Measurements from ENCODE around the gene CCRL2. TPM values are rescaled to one million over a fixed set of nuclear protein-coding genes. Genes with fewer than 3 reads are reported as not detected.

The CCRL2 gene
- total RNA-seq, 1 donor from 2014 or later, result 1.6 TPM

DNA sequence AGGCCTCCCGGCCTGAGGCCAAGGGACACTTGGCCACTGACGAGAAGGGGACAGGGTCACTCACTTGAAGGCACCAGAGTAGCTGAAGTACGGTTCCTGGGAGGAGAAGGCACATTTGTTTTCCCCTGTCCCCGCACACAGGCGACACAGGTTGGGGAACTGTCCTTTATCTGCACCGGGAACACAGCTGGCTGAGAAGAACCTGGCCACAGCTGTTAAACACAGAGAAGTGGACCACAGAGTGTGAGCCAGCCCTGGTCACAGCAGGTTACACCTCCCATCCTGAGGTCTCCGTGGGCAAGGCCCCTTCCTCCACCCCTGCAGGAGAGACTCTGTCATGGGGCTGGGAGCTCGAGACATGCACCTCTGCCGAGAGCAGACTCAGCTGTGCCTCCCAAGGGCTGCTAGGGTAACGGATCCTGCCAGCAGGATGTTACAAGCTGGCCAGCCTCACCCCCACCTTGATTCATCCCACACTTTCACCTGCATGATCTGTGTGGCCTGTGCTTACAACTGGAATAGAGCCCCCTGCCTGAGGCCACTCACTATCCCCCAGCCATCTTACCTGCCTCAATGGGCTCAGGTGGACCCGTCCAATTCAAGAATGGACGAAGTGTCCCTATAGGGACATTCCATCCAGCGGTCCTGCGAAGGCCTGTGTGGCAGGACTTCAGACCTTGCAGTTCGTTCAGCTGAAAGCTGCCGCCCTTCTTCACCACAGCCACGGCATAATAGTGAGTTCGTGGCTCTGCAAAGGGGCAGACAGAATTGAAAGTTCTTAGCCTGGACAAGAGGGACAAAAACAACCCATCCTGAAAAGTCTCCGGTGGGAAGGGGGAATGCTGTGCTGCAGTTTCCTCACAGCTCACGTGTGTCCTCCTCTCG lies 48.4 kb downstream of the CCRL2 start:
- H3K9me3 ChIP-seq (ENCODE audit: control insufficient read depth in 3 of 3, low read length in 3 of 3), result no peaks in the 10 kb centered on the region
- H3K9ac ChIP-seq (ENCODE audit: low read depth in 1 of 3, low read length in 3 of 3), result no peak overlapping the region
- no peak overlapping the region for H3K4me3 ChIP-seq (ENCODE audit: low read length in 3 of 3)
- no peaks in the 10 kb centered on the region for H3K36me3 ChIP-seq (ENCODE audit: control insufficient read depth in 3 of 3, insufficient read depth in 3 of 3, low read length in 3 of 3)
- peaks cover 0 to 3% (median 0%) of the 10 kb centered on the region in 3 donors for H3K27me3 ChIP-seq (ENCODE audit: control insufficient read depth in 3 of 3, insufficient read depth in 3 of 3, low read length in 3 of 3)
- H3K27ac ChIP-seq (ENCODE audit: low read depth, low read length), result no peak overlapping the region
- peaks cover 0 to 1% (median 0%) of the 10 kb centered on the region in 3 donors for H3K4me1 ChIP-seq (ENCODE audit: control insufficient read depth in 3 of 3, insufficient read depth in 3 of 3, low read length in 3 of 3)

DNA sequence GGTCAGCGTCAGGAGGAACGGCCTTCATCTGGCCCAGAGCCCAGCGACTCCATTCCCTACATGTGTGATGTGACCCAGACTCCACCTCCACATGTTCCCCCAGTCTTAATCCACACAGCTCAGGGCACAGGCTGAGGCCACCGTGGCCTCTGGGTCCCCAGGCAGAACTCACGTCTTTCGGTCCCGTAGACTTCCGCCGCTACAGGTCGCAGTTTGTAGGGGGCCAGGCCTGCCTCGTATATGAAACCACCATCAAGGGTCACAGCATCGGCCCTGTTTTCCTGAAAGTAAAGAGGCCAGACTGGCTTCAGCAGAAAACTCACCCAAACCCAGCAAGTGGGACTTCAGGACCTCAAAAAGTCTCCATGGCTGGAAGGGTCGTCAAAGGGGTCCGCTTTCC lies 49.1 kb downstream of the CCRL2 start:
- H3K9ac ChIP-seq (ENCODE audit: low read depth in 1 of 3, low read length in 3 of 3), result no peak overlapping the region
- H3K9me3 ChIP-seq (ENCODE audit: control insufficient read depth in 3 of 3, low read length in 3 of 3), result no peaks in the 10 kb centered on the region
- H3K36me3 ChIP-seq (ENCODE audit: control insufficient read depth in 3 of 3, insufficient read depth in 3 of 3, low read length in 3 of 3), result no peaks in the 10 kb centered on the region
- no peak overlapping the region for H3K4me3 ChIP-seq (ENCODE audit: low read length in 3 of 3)
- no peaks in the 10 kb centered on the region for H3K4me1 ChIP-seq (ENCODE audit: control insufficient read depth in 3 of 3, insufficient read depth in 3 of 3, low read length in 3 of 3)
- H3K27ac ChIP-seq (ENCODE audit: low read depth, low read length), result no peak overlapping the region
- H3K27me3 ChIP-seq (ENCODE audit: control insufficient read depth in 3 of 3, insufficient read depth in 3 of 3, low read length in 3 of 3), result peaks cover 0 to 3% (median 0%) of the 10 kb centered on the region in 3 donors

Other genes with a start within 250 kb of the CCRL2 start
- gene CCR1, start 198.9 kb upstream of the CCRL2 start, total RNA-seq, result 3.7 TPM
- not detected for gene CCR3, start 164.8 kb upstream of the CCRL2 start, total RNA-seq
- 3.7 TPM for gene CCR2, start 53.1 kb upstream of the CCRL2 start, total RNA-seq
- gene CCR5, start 36.3 kb upstream of the CCRL2 start, total RNA-seq, result 0.52 TPM
- gene LTF, start 57.6 kb downstream of the CCRL2 start, total RNA-seq, result 3.1 TPM
- gene RTP3, start 90.7 kb downstream of the CCRL2 start, total RNA-seq, result under 0.01 TPM
- gene LRRC2, start 159.0 kb downstream of the CCRL2 start, total RNA-seq, result 3.7 TPM
- gene FAM240A, start 205.3 kb downstream of the CCRL2 start, total RNA-seq, result not detected